Adrenal gland (tissue), 12 donors: Measurements from ENCODE around the gene GANAB. TPM values are rescaled to one million over a fixed set of nuclear protein-coding genes. Genes with fewer than 3 reads are reported as not detected.

Experiments used
- DNase-seq, 7 donors: peaks; one replicate each; pipeline ENCODE4 v3.0.0-alpha.2; 2019 to 2020
- H3K27ac ChIP-seq, 5 donors: fragments of 200-600 bp; sonication (generic) in 4 of 5; 1 replicate in 3 of 5; 2 replicates in 2 of 5; pipeline versions ENCODE4 v1.5.1 to v1.8.0; 2016 to 2020; ENCODE audit warnings: mild to moderate bottlenecking in 1 of 5
- H3K27me3 ChIP-seq: fragments of 200-600 bp; 2 replicates; pipeline ENCODE4 v1.8.0; 2021
- H3K36me3 ChIP-seq, 2 donors: fragments of 200-600 bp; replicated peaks in 1 of 2; 1 replicate in 1 of 2; 2 replicates in 1 of 2; pipeline versions ENCODE4 v1.5.1 to v1.8.0; 2018 to 2022
- H3K4me1 ChIP-seq, 2 donors: fragments of 200-600 bp; replicated peaks in 1 of 2; 1 replicate in 1 of 2; 2 replicates in 1 of 2; pipeline versions ENCODE4 v1.5.1 to v1.8.0; 2018 to 2021
- H3K4me3 ChIP-seq, 4 donors: fragments of 200-600 bp; sonication (generic) in 3 of 4; one replicate each; pipeline ENCODE4 v1.5.1; 2016 to 2018
- H3K9me3 ChIP-seq, 3 donors: fragments of 200-600 bp; sonication (generic) in 1 of 3; replicated peaks in 1 of 3; 1 replicate in 2 of 3; 2 replicates in 1 of 3; pipeline versions ENCODE4 v1.5.1 to v1.8.0; 2016 to 2021
- CTCF ChIP-seq, 6 experiments: fragments of 450-650 bp in 4 of 6; fragments of 200-600 bp in 2 of 6; sonication (generic) in 1 of 6; IDR thresholded peaks; 1 replicate in 5 of 6; 2 replicates in 1 of 6; pipeline versions ENCODE4 v1.5.1 to v1.8.0; 2016 to 2021; ENCODE audit warnings: antibody characterized with exemption in 6 of 6, mild to moderate bottlenecking in 2 of 6, moderate library complexity in 1 of 6
- POLR2A ChIP-seq, 2 donors: fragments of 450-650 bp; IDR thresholded peaks; one replicate each; pipeline ENCODE4 v1.6.1; 2017; ENCODE audit warnings: antibody characterized with exemption in 2 of 2, mild to moderate bottlenecking in 2 of 2, moderate library complexity in 1 of 2
- WGBS, 4 donors: extraction: QIAGEN DNeasy Blood & Tissue Kit in 2 of 4; methylation state at CpG; one replicate each; pipeline versions ENCODE4 v1.1.5 to v1.1.7; 2013 to 2017; 5-methylcytosine and 5-hydroxymethylcytosine counted together
- intact Hi-C, 2 donors: fragments of 100-400 bp; cut with DNase I; formaldehyde crosslinking; loops; one replicate each; pipeline versions ENCODE4 v1.14.1 to v1.15.0; 2022 to 2023
- polyA plus RNA-seq, 3 donors: library from polyadenylated mRNA; stranded (reverse); fragments of 200-250 nt in 2 of 3; fragments of 350-450 nt in 1 of 3; fragmentation: Illumina TruSeq in 1 of 3; extraction: RNeasy Lipid Tissue Mini Kit (QIAGEN cat#74804) in 1 of 3; gene quantifications; one replicate each; pipeline ENCODE4 v1.2.3, GENCODE V29; 2013 to 2014
- total RNA-seq, 9 donors: library from RNA; depleted of rRNA in 4 of 9; stranded (reverse); fragments of >200 nt in 4 of 9; fragments of 120-200 nt in 1 of 9; fragmentation: NEBNext Ultra II Directional in 1 of 9; extraction: Animal tissue kit (Norgen Biotek cat#: 25700) in 1 of 9; gene quantifications; one replicate each; pipeline versions ENCODE4 v1.1.0 to v1.2.4, GENCODE V29; 2013 to 2023
- donor health status: healthy with polysubstance abuse.
- donor health status: Bipolar disorder and iron deficiency.
- donor health status: DM: yes; HTN: yes; CAD: no.
- donor health status: DM: no; HTN: no; CAD: no.
- donor health status: DM: no; HTN: no; CAD: no.
- donor health status: DM: yes; HTN: yes; CAD: no.

Gene GANAB
- total and polyA plus RNA-seq, 12 donors = 90.9 to 304 (median 173) TPM

GRCh38 chr11:62689421-62690183, 43.2 kb upstream of the GANAB start, which contains the start of gene LRRN4CL:
Gene LRRN4CL (minus strand): TSS chr11:62689530. CDS start chr11:62688508, 1,022 bp downstream.
- Histone ChIP-seq H3K4me1 (peaks cover 4 to 23% of the 10 kb centered on the region in 2 donors), H3K9me3 (no peaks in the 10 kb centered on the region), H3K27ac (peak within 1 kb of the TSS; percentile 35 to 77 (median 54)), H3K4me3 (peak within 1 kb of the TSS in 1 of 4 donors; percentile 31), H3K36me3 (peaks cover 0 to 36% of the 10 kb centered on the region in 2 donors), H3K27me3 (no peaks in the 10 kb centered on the region)
- WGBS, 4 donors = 25 to 39% (median 32%) methylated on average over 10 to 11 of the region's 11 CpGs
- TF ChIP-seq POLR2A (IDR thresholded peaks at IDR 0.05) = peak; percentile 33 to 71
- no peak for TF ChIP-seq CTCF (IDR thresholded peaks at IDR 0.05)
- intact Hi-C loops = loop anchor here in 1 of 2 donors (5.0 kb wide), 1 partner anchor 307 kb away; no protein-coding TSS in a partner anchor
- peak; percentile 79 to 95 (median 89) for DNase-seq

GRCh38 chr11:62688491-62688890, 42.1 kb upstream of the GANAB start:
- Histone ChIP-seq H3K27ac (peak overlapping the region in 2 of 5 donors; percentile 54 to 62), H3K36me3 (peaks cover 0 to 36% of the 10 kb centered on the region in 2 donors), H3K9me3 (no peaks in the 10 kb centered on the region), H3K27me3 (no peaks in the 10 kb centered on the region), H3K4me3 (peak overlapping the region in 1 of 4 donors; percentile 31), H3K4me1 (peaks cover 4 to 23% of the 10 kb centered on the region in 2 donors)
- intact Hi-C loops = no loop called here
- DNase-seq = no peak
- 20 to 40% (median 34%) methylated on average over 1 of the region's 1 CpG for WGBS, 4 donors
- TF ChIP-seq CTCF (IDR thresholded peaks at IDR 0.05) = no peak
- no peak for TF ChIP-seq POLR2A (IDR thresholded peaks at IDR 0.05)

- no peak overlapping the region for H3K27ac ChIP-seq
- intact Hi-C loops = no loop called here
- TF ChIP-seq CTCF (IDR thresholded peaks at IDR 0.05) = no peak
- no peak for TF ChIP-seq POLR2A (IDR thresholded peaks at IDR 0.05)
- no peak for DNase-seq
- no peaks in the 10 kb centered on the region for H3K27me3 ChIP-seq
- WGBS, 4 donors = 44 to 72% (median 50%) methylated on average over 14 to 74 of the region's 74 CpGs
- peaks cover 0 to 31% of the 10 kb centered on the region in 2 donors for H3K36me3 ChIP-seq
- H3K4me1 ChIP-seq = peaks cover 4 to 23% of the 10 kb centered on the region in 2 donors
- no peaks in the 10 kb centered on the region for H3K9me3 ChIP-seq
- H3K4me3 ChIP-seq = peak overlapping the region in 1 of 4 donors; percentile 19
Measured at GRCh38 chr11:62687508-62688396, 41.3 kb upstream of the GANAB start.

GRCh38 chr11:62682518-62682917, 36.1 kb upstream of the GANAB start:
- no peak overlapping the region for H3K4me3 ChIP-seq
- H3K9me3 ChIP-seq = no peaks in the 10 kb centered on the region
- no peak overlapping the region for H3K27ac ChIP-seq
- H3K4me1 ChIP-seq = peaks cover 12 to 17% of the 10 kb centered on the region in 2 donors
- intact Hi-C loops = no loop called here
- peaks cover 0 to 4% of the 10 kb centered on the region in 2 donors for H3K36me3 ChIP-seq
- no peaks in the 10 kb centered on the region for H3K27me3 ChIP-seq
- 83 to 95% (median 86%) methylated on average over 7 of the region's 7 CpGs for WGBS, 4 donors
- no peak for DNase-seq
- TF ChIP-seq POLR2A (IDR thresholded peaks at IDR 0.05) = no peak
